ENCODE data around the gene ZDHHC17. TPM values are rescaled to one million over a fixed set of nuclear protein-coding genes. Genes with fewer than 3 reads are reported as not detected.

Gene ZDHHC17
- total RNA-seq, 1 experiment from 2014 or later = 25.3 TPM

GRCh38 chr12:76864791-76865400 lies 101.0 kb downstream of the ZDHHC17 start:
- no peak overlapping the region for H3K9ac ChIP-seq (ENCODE audit: low read length)
- BruUV-seq (replicated peaks) = no TSS peak
- H3K4me3 ChIP-seq (replicated peaks in 1 of 2; ENCODE audit: low read depth in 1 of 2, low read length in 2 of 2) = no peak overlapping the region
- DNase-seq (ENCODE audit: low read depth, low spot score) (no peak), ATAC-seq (no peak)
- H3K27me3 ChIP-seq (ENCODE audit: insufficient read depth, low read length) = no peaks in the 10 kb centered on the region
- ChIA-PET RAD21 (ENCODE audit: low non-redundant PET in 1 of 2, low total read pairs in 2 of 2, uncharacterized antibody in 2 of 2, unreplicated experiment in 2 of 2) (no interaction called here), POLR2A (no interaction called here), CTCF (no interaction called here)
- no peak for TF ChIP-seq SRF (IDR thresholded peaks at IDR 0.05; ENCODE audit: low read depth)
- no peak for TF ChIP-seq ZBTB33 (IDR thresholded peaks at IDR 0.05; ENCODE audit: extremely low read depth, insufficient replicate concordance, low read length)
- TF ChIP-seq CEBPB (IDR thresholded peaks at IDR 0.05; ENCODE audit: low read depth) = no peak
- no peak for TF ChIP-seq CTCF (IDR thresholded peaks at IDR 0.05 in 2 of 3, conservative IDR thresholded peaks at IDR 0.05 in 1 of 3; ENCODE audit: borderline replicate concordance in 1 of 3, insufficient read depth in 1 of 3, low read depth in 2 of 3, low read length in 2 of 3)
- TF ChIP-seq ZNF274 (IDR thresholded peaks at IDR 0.05; ENCODE audit: low read depth, low read length) = no peak
- no peak for TF ChIP-seq REST (IDR thresholded peaks at IDR 0.05; ENCODE audit: low read depth)
- no peak for TF ChIP-seq JUND (IDR thresholded peaks at IDR 0.05)
- no peak for TF ChIP-seq ATF3 (IDR thresholded peaks at IDR 0.05)
- TF ChIP-seq POLR2A (IDR thresholded peaks at IDR 0.05; ENCODE audit: borderline replicate concordance, extremely low read depth, insufficient read depth, insufficient read length) = no peak
- intact Hi-C loops (cut with micrococcal nuclease) = no loop called here
- H3K9me2 ChIP-seq (ENCODE audit: insufficient read depth) = no peaks in the 10 kb centered on the region
- H4K20me1 ChIP-seq (ENCODE audit: insufficient read depth) = no peaks in the 10 kb centered on the region
- no peaks in the 10 kb centered on the region for H3K4me1 ChIP-seq (ENCODE audit: control insufficient read depth in 1 of 2, insufficient read depth in 2 of 2, low read length in 2 of 2)
- no peak overlapping the region for H3K27ac ChIP-seq (ENCODE audit: low read depth, low read length)
- no peak overlapping the region for H2AFZ ChIP-seq (ENCODE audit: low read depth, low read length, poor library complexity, severe bottlenecking)
- no peaks in the 10 kb centered on the region for H3K9me3 ChIP-seq (ENCODE audit: control insufficient read depth in 1 of 2, insufficient read depth in 1 of 2, low read depth in 1 of 2, low read length in 2 of 2)
- H3K36me3 ChIP-seq (ENCODE audit: control insufficient read depth in 1 of 2, insufficient read depth in 2 of 2, low read length in 2 of 2) = 0 out of 4 replicates have a peak, but pooled peaks cover 0 to 2% of the 10 kb centered on the region in 2 experiments
- no peaks in the 10 kb centered on the region for H3K79me2 ChIP-seq (ENCODE audit: insufficient read depth, low read length)
- H3K4me2 ChIP-seq (ENCODE audit: low read length) = no peak overlapping the region

All from HCT116 (cell line).